C4-2B (cell line): ENCODE measurements around the gene EN2.

ENCODE experiments used
- CTCF ChIP-seq: fragments of 450-650 bp; conservative IDR thresholded peaks from 2 replicates; pipeline ENCODE4 v1.5.1; 2017; ENCODE audit warnings: mild to moderate bottlenecking
- ZFX ChIP-seq: fragments of 450-650 bp; IDR thresholded peaks from 2 replicates; pipeline ENCODE4 v1.6.1; 2017

- no peak for TF ChIP-seq CTCF
- no peak for TF ChIP-seq ZFX
These were observed 41.1 kb upstream of the EN2 start for GRCh38 chr7:155416646-155417380.
